Measurements from ENCODE around the gene HOXC4. TPM values are rescaled to one million over a fixed set of nuclear protein-coding genes. Genes with fewer than 3 reads are reported as not detected.

HOXC4 gene
- total and polyA plus RNA-seq, 10 of the 15 experiments (the other 5 are each of a cell fraction or from before 2014, with no cell fraction given): 1.0 to 11.4 (median 4.2) TPM

- no peak for TF ChIP-seq USF2 (IDR thresholded peaks at IDR 0.05; ENCODE audit: borderline replicate concordance, low read depth, low read length)
- 0 out of 2 replicates have a peak, but pooled peaks have one; percentile 51 for TF ChIP-seq MLLT1 (IDR thresholded peaks at IDR 0.05)
- TF ChIP-seq BMI1 (IDR thresholded peaks at IDR 0.05; ENCODE audit: borderline replicate concordance): no peak
- TF ChIP-seq ZNF384 (IDR thresholded peaks at IDR 0.05; ENCODE audit: borderline replicate concordance, low read depth, low read length): no peak
- TF ChIP-seq ETV6 (conservative IDR thresholded peaks at IDR 0.05 in 1 of 2, IDR thresholded peaks at IDR 0.05 in 1 of 2; ENCODE audit: borderline replicate concordance in 1 of 2, low read depth in 1 of 2): peak in 1 of 2 experiments; percentile 46; a peak in 1 of 4 replicates
- no peak for TF ChIP-seq ZNF24 (IDR thresholded peaks at IDR 0.05)
- TF ChIP-seq ZBTB40 (IDR thresholded peaks at IDR 0.05; ENCODE audit: borderline replicate concordance): peak; percentile 73; the same call in 1 of the 2 replicates
- peak; percentile 83 for TF ChIP-seq NR2F1 (conservative IDR thresholded peaks at IDR 0.05)
- TF ChIP-seq NR2C2 (IDR thresholded peaks at IDR 0.05; ENCODE audit: borderline replicate concordance, control insufficient read depth, insufficient read length, low read depth): no peak
- peak; percentile 99 for TF ChIP-seq ATF7 (IDR thresholded peaks at IDR 0.05; ENCODE audit: low read depth)
- TF ChIP-seq ELK1 (IDR thresholded peaks at IDR 0.05; ENCODE audit: low read depth, low read length): 0 out of 2 replicates have a peak, but pooled peaks have one; percentile 32
- TF ChIP-seq EP300 (IDR thresholded peaks at IDR 0.05; ENCODE audit: borderline replicate concordance in 1 of 2, control insufficient read depth in 1 of 2, low read depth in 2 of 2, low read length in 2 of 2): peak in 1 of 2 experiments; percentile 70; a peak in 3 of 4 replicates
- peak; percentile 78 for TF ChIP-seq CREB1 (IDR thresholded peaks at IDR 0.05; ENCODE audit: low read depth)
- no peak for TF ChIP-seq STAT1 (conservative IDR thresholded peaks at IDR 0.05)
- TF ChIP-seq TCF12 (IDR thresholded peaks at IDR 0.05; ENCODE audit: low read depth, low read length): 0 out of 2 replicates have a peak, but pooled peaks have one; percentile 32
- TF ChIP-seq BCL11A (IDR thresholded peaks at IDR 0.05; ENCODE audit: low read depth, low read length): 0 out of 2 replicates have a peak, but pooled peaks have one; percentile 11
- TF ChIP-seq NFXL1 (IDR thresholded peaks at IDR 0.05; ENCODE audit: borderline replicate concordance): no peak
- peak; percentile 90; the same call in 1 of the 2 replicates for TF ChIP-seq NBN (IDR thresholded peaks at IDR 0.05)
- peak; percentile 85 for TF ChIP-seq POLR2A (IDR thresholded peaks at IDR 0.05; ENCODE audit: low read depth, low read length)
- no peak for TF ChIP-seq SP1 (IDR thresholded peaks at IDR 0.05; ENCODE audit: low read depth, low read length)
- peak; percentile 64 for TF ChIP-seq NR2C1 (IDR thresholded peaks at IDR 0.05)
- TF ChIP-seq DPF2 (IDR thresholded peaks at IDR 0.05): peak; percentile 69
- TF ChIP-seq HDAC6 (IDR thresholded peaks at IDR 0.05; ENCODE audit: unreplicated experiment): no peak
Observed at GRCh38 chr12:54053003-54053750, 458 bp upstream of the HOXC4 start (continued).

All from GM12878 (cell line).